ENCODE measurements around the gene GOLGA2. TPM values are rescaled to one million over a fixed set of nuclear protein-coding genes. Genes with fewer than 3 reads are reported as not detected.

Gene GOLGA2, protein sequence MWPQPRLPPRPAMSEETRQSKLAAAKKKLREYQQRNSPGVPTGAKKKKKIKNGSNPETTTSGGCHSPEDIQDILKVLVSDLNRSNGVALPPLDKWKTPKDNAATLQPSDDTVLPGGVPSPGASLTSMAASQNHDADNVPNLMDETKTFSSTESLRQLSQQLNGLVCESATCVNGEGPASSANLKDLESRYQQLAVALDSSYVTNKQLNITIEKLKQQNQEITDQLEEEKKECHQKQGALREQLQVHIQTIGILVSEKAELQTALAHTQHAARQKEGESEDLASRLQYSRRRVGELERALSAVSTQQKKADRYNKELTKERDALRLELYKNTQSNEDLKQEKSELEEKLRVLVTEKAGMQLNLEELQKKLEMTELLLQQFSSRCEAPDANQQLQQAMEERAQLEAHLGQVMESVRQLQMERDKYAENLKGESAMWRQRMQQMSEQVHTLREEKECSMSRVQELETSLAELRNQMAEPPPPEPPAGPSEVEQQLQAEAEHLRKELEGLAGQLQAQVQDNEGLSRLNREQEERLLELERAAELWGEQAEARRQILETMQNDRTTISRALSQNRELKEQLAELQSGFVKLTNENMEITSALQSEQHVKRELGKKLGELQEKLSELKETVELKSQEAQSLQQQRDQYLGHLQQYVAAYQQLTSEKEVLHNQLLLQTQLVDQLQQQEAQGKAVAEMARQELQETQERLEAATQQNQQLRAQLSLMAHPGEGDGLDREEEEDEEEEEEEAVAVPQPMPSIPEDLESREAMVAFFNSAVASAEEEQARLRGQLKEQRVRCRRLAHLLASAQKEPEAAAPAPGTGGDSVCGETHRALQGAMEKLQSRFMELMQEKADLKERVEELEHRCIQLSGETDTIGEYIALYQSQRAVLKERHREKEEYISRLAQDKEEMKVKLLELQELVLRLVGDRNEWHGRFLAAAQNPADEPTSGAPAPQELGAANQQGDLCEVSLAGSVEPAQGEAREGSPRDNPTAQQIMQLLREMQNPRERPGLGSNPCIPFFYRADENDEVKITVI
- polyA plus RNA-seq (ENCODE audit: low read depth in 6 of 6), result 10 to 100 TPM in 1 of 6 donors, 1 to 10 TPM in 5; 4.6 to 10.3 (median 8.1) TPM

- DNase-seq (no peak), ATAC-seq (ENCODE audit: low read depth in 2 of 2) (peak; percentile 62 to 65)
- Mint-ChIP-seq H3K27me3 (no peaks in the 10 kb centered on the region), H3K36me3 (no peaks in the 10 kb centered on the region), H3K4me3 (peak within 1 kb of the TSS; percentile 86 to 98 (median 97)), H3K27ac (peak within 1 kb of the TSS; percentile 97 to 99 (median 98)), H3K9me3 (no peaks in the 10 kb centered on the region), H3K4me1 (peaks cover 19 to 38% (median 36%) of the 10 kb centered on the region in 3 donors)
These were observed at the start of gene GOLGA2 for GRCh38 chr9:128275198-128276007. Gene GOLGA2, minus strand, starts transcription at chr9:128276007. Its CDS starts 31 bp downstream, at chr9:128275976.

DNA sequence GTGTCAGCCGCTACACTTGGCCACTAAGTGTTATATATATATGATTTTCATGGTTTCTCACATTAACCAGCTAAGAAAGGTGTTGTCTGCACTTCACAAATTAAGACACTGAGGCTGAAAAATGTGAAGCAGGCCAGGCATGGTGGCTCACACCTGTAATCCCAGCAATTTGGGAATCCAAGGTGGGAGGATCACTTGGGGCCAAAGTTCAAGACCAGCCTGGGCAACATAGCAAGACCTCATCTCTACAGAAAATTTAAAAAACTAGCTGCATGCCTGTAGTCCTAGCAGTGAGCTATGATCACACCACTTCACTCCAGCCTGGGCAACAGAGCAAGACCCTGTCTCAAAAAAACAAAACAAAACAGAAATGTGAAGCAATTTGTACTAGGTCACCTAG is 48.6 kb upstream of the GOLGA2 start:
- peak overlapping the region in 6 of 8 donors; percentile 10 to 99 (median 50) for H3K4me3 Mint-ChIP-seq
- H3K36me3 Mint-ChIP-seq, result no peaks in the 10 kb centered on the region
- H3K9me3 Mint-ChIP-seq, result no peaks in the 10 kb centered on the region
- DNase-seq, result no peak
- H3K27ac Mint-ChIP-seq, result no peak overlapping the region
- H3K27me3 Mint-ChIP-seq, result no peaks in the 10 kb centered on the region
- no peak for ATAC-seq (ENCODE audit: low read depth in 2 of 2)
- peaks cover 15 to 38% (median 35%) of the 10 kb centered on the region in 3 donors for H3K4me1 Mint-ChIP-seq

- no peaks in the 10 kb centered on the region for H3K36me3 Mint-ChIP-seq
- DNase-seq, result no peak
- no peaks in the 10 kb centered on the region for H3K9me3 Mint-ChIP-seq
- H3K4me3 Mint-ChIP-seq, result peak overlapping the region; percentile 75 to 99 (median 96)
- ATAC-seq (ENCODE audit: low read depth in 2 of 2), result no peak
- H3K27ac Mint-ChIP-seq, result peak overlapping the region in 2 of 6 donors; percentile 55 to 70
- H3K4me1 Mint-ChIP-seq, result peaks cover 15 to 38% (median 35%) of the 10 kb centered on the region in 3 donors
- H3K27me3 Mint-ChIP-seq, result no peaks in the 10 kb centered on the region
These were observed 48.0 kb upstream of the GOLGA2 start for GRCh38 chr9:128323791-128324190.

DNA sequence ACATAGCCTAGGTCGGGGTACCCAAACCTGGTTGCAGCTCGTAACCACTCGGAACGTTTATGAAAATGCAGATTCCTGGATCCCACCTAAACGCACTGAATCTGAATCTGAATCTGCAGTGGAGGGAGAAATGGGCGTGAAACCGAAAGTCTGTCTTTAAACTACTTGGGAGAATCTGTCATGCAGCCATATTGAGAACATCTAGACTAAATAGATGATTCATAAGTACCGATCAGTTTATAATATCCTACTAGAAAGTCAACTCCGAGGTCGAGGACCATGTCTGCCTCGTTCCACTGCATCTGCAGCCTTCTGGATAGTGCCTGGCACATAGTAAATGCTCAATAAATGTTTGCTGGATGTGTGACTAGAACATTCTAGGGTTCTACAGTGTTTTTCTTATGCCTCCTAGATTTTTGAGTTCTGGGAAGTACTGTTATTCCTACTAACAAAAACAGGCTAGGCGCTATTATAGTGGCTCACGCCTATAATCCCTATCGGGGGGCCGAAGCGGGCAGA is 47.5 kb upstream of the GOLGA2 start:
- DNase-seq (no peak), ATAC-seq (ENCODE audit: low read depth in 2 of 2) (no peak)
- H3K27ac Mint-ChIP-seq, result peak overlapping the region; percentile 44 to 99 (median 96)
- H3K36me3 Mint-ChIP-seq, result no peaks in the 10 kb centered on the region
- no peaks in the 10 kb centered on the region for H3K9me3 Mint-ChIP-seq
- H3K4me3 Mint-ChIP-seq, result peak overlapping the region; percentile 94 to 99 (median 97)
- H3K27me3 Mint-ChIP-seq, result no peaks in the 10 kb centered on the region
- peaks cover 15 to 38% (median 35%) of the 10 kb centered on the region in 3 donors for H3K4me1 Mint-ChIP-seq

DNA sequence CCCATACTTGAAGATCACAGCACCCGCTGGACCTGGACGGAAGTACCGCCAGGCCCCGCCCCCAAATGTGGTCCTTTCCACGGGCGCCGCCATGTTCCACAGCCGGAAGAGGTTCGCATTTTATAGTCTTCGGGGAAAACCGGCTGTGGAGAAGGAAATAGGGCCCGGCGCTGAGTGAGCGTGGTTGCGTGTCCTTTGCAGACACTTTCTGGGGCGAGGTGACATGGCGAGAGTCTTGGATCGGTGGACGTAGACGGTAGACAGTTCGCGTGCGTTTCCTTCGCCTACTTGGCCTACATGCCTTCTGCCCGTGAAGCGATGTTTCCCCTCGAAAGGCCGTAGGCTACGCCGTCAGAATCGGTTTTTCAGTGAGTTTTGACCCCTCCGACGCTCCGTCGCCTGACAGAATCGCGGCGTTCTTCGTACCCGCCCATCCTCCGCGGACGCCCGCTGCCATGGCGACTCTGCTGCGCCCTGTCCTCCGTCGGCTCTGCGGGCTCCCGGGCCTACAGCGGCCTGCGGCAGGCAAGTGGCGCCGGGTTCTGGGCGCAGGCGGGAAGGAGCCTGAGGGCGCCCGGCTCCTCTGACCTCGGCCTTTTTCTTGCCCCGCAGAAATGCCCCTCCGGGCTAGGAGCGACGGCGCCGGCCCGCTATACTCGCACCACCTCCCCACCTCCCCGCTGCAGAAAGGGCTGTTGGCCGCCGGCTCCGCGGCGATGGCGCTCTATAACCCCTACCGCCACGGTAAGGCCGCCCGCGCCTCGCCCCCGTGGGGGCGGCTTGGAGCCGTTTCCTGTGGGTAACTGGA is 46.8 kb upstream of the GOLGA2 start, which contains the start of the genes COQ4 and TRUB2:
Gene COQ4 (plus strand): TSS at position 436 of the 808 bp plus-strand sequence. CDS start 20 bp downstream, at position 456.
Gene TRUB2 (minus strand): TSS at position 44 of the 808 bp plus-strand sequence. CDS start 39 bp downstream, at position 5.
- DNase-seq, result peak; percentile 93
- peaks cover 15 to 38% (median 30%) of the 10 kb centered on the region in 3 donors for H3K4me1 Mint-ChIP-seq
- H3K9me3 Mint-ChIP-seq, result no peaks in the 10 kb centered on the region
- H3K27me3 Mint-ChIP-seq, result no peaks in the 10 kb centered on the region
- ATAC-seq (ENCODE audit: low read depth in 2 of 2), result peak; percentile 87 to 89
- peak within 1 kb of the TSS; percentile 96 to 99 (median 97) for H3K27ac Mint-ChIP-seq
- peak within 1 kb of the TSS; percentile 94 to 99 (median 97) for H3K4me3 Mint-ChIP-seq
- no peaks in the 10 kb centered on the region for H3K36me3 Mint-ChIP-seq

GRCh38 chr9:128321879-128322403 is 46.1 kb upstream of the GOLGA2 start:
- Mint-ChIP-seq H3K36me3 (no peaks in the 10 kb centered on the region), H3K4me1 (peaks cover 15 to 40% (median 29%) of the 10 kb centered on the region in 3 donors), H3K27me3 (no peaks in the 10 kb centered on the region), H3K27ac (peak overlapping the region; percentile 96 to 99 (median 97)), H3K4me3 (peak overlapping the region; percentile 94 to 99 (median 97)), H3K9me3 (no peaks in the 10 kb centered on the region)
- no peak for ATAC-seq (ENCODE audit: low read depth in 2 of 2)
- DNase-seq, result no peak

DNA sequence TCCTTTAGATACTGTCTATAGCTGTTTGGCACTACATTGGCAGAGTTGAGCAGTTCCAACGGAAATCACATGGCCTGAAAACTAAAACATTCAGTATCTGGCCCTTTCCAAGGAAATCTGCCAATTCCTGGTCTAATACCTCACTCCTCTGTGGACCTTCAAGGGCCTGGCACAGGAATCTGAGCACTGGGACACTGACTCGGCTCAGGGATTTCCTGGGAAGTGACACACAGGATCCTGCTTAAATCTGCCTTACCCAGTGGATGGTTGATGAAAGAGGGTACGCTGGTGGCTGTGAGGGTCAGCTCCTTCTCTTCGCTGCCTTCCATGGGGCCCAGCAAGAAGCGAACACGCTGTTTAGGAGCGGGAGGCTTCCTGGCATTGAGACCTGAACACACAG is 45.5 kb upstream of the GOLGA2 start:
- H3K27ac Mint-ChIP-seq, result peak overlapping the region in 2 of 6 donors; percentile 96 to 99
- H3K9me3 Mint-ChIP-seq, result no peaks in the 10 kb centered on the region
- H3K36me3 Mint-ChIP-seq, result no peaks in the 10 kb centered on the region
- DNase-seq (no peak), ATAC-seq (ENCODE audit: low read depth in 2 of 2) (no peak)
- H3K27me3 Mint-ChIP-seq, result no peaks in the 10 kb centered on the region
- peaks cover 15 to 46% (median 29%) of the 10 kb centered on the region in 3 donors for H3K4me1 Mint-ChIP-seq
- H3K4me3 Mint-ChIP-seq, result peak overlapping the region in 6 of 8 donors; percentile 94 to 99 (median 97)

DNA sequence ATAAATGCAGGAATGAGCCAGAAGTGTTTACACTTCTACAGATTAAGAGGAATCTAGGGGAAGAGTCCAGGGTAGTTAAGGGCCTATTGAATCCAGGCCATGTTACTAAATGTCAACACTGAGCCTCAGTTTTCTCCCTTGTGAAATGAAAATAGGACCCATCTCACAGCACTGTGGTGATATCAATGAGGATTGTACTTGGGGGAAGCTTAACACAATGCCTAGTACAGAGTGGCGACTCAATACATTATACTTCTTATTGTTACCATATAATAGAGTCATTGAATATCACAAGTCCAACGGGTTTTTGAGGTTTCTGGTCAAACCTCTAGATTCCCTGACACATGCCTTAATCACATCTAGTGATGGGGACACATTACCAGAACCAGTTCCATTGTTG is 41.8 kb upstream of the GOLGA2 start:
- Mint-ChIP-seq H3K4me1 (peaks cover 8 to 17% (median 12%) of the 10 kb centered on the region in 3 donors), H3K27me3 (no peaks in the 10 kb centered on the region), H3K4me3 (peak overlapping the region in 1 of 8 donors; percentile 55), H3K9me3 (no peaks in the 10 kb centered on the region), H3K36me3 (no peaks in the 10 kb centered on the region), H3K27ac (no peak overlapping the region)
- DNase-seq (no peak), ATAC-seq (ENCODE audit: low read depth in 2 of 2) (no peak)

GRCh38 chr9:128316421-128316820 is 40.6 kb upstream of the GOLGA2 start:
- DNase-seq, result no peak
- H3K4me1 Mint-ChIP-seq, result peaks cover 0 to 9% (median under 1%) of the 10 kb centered on the region in 3 donors
- H3K27ac Mint-ChIP-seq, result no peak overlapping the region
- no peak for ATAC-seq (ENCODE audit: low read depth in 2 of 2)
- H3K4me3 Mint-ChIP-seq, result no peak overlapping the region
- peaks cover 0 to under 1% of the 10 kb centered on the region in 2 donors for H3K36me3 Mint-ChIP-seq
- H3K27me3 Mint-ChIP-seq, result no peaks in the 10 kb centered on the region
- H3K9me3 Mint-ChIP-seq, result no peaks in the 10 kb centered on the region

DNA sequence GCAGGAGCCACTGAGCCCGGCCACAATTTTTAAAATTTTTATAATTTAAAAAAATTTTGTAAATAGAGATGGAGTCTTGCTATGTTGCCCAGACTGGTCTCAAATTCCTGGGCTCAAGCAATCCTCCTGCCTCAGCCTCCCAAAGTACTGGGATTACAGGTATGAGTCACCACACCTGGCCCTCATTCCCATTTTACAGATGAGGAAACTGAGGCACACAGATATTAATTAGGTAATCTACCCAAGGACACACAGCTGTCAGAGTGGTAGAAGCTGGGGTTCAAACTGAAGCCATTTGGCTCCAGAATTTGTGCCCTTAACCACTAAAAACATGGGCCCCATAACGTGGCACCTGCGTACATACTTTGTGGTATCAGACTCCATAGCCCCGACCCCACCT is 38.9 kb upstream of the GOLGA2 start:
- Mint-ChIP-seq H3K27ac (no peak overlapping the region), H3K36me3 (peaks cover 0 to 7% of the 10 kb centered on the region in 2 donors), H3K4me1 (peaks cover 0 to 7% (median 0%) of the 10 kb centered on the region in 3 donors), H3K27me3 (no peaks in the 10 kb centered on the region), H3K4me3 (no peak overlapping the region), H3K9me3 (no peaks in the 10 kb centered on the region)
- ATAC-seq (ENCODE audit: low read depth in 2 of 2) (no peak), DNase-seq (no peak)

GRCh38 chr9:128310461-128310860 is 34.7 kb upstream of the GOLGA2 start:
- no peak for ATAC-seq (ENCODE audit: low read depth in 2 of 2)
- DNase-seq, result no peak
- Mint-ChIP-seq H3K4me1 (no peaks in the 10 kb centered on the region), H3K27me3 (no peaks in the 10 kb centered on the region), H3K27ac (no peak overlapping the region), H3K9me3 (no peaks in the 10 kb centered on the region), H3K4me3 (no peak overlapping the region), H3K36me3 (peaks cover 5 to 15% of the 10 kb centered on the region in 2 donors)
